GM18499 (cell line): ENCODE results near the gene TMEM139.
"Not testable (repeated sequence)": the region's sequence is repeated elsewhere in the genome, so short reads cannot be mapped to it uniquely, and the experiment has no call there.

Source experiments
- ATAC-seq: cut with Tn5 transposase; IDR thresholded peaks from one replicate; pipeline ENCODE4 v1.9.1; 2021; ENCODE audit warnings: moderate number of reproducible peaks; ENCODE audit not compliant: insufficient read depth, unreplicated experiment

TMEM139 gene

DNA sequence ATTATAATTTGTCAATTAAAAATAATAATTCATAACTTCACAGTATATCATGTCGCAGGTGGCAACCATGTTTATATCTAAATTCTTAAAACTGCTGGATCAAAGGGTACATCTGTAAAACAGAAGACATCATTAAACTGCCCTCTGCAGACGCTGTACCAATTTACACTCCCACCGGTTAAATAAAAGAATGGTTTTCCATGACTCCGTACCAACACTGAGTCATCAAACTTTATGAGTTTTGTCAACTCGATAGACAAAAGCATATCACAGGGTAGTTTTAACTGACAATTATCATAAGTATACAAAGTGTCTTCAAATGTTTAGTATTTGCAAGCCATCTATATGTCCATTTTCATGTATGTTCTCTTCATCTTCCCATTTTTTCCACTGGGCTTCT lies 27.3 kb upstream of the TMEM139 start:
- no peak for ATAC-seq

GRCh38 chr7:143258831-143259230 lies 25.9 kb upstream of the TMEM139 start:
- ATAC-seq = peak; percentile 38

- ATAC-seq = no peak
These were observed 25.0 kb upstream of the TMEM139 start for GRCh38 chr7:143259765-143260164.

- no peak for ATAC-seq
These were observed 22.9 kb upstream of the TMEM139 start for GRCh38 chr7:143261901-143262300.

GRCh38 chr7:143263266-143264195 lies 21.2 kb upstream of the TMEM139 start, which contains the start of gene GSTK1:
GSTK1 (plus strand) TSS chr7:143263441; CDS start chr7:143263514, 73 bp downstream.
- ATAC-seq = peak; percentile 86

- ATAC-seq = not testable (repeated sequence)
These were observed 20.6 kb upstream of the TMEM139 start for GRCh38 chr7:143264196-143264568.

- ATAC-seq = no peak
These were observed 19.6 kb upstream of the TMEM139 start for GRCh38 chr7:143265017-143265693.

- no peak for ATAC-seq
These were observed 15.5 kb upstream of the TMEM139 start for GRCh38 chr7:143269251-143269650.

DNA sequence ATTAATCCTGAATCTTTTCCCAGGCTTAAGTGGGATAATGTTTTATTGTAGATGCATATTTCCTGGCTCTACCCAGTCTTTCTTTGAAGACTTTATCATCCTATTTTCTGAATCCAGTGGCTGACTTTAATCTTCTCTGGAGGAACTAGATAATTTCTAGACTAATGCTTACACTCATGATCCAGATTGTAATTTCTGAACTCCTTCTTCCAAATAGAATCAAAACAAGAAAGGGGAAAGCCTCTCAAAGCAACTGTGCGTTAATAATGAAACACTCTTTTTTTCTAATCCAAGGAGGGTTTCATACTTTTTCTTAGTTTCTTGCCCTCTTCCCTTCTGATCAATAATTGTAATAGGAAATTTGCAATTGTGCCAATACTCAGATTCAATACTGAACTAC lies 13.5 kb upstream of the TMEM139 start:
- ATAC-seq = no peak

GRCh38 chr7:143272871-143273270 lies 11.9 kb upstream of the TMEM139 start:
- no peak for ATAC-seq

GRCh38 chr7:143279186-143280098 lies 5.3 kb upstream of the TMEM139 start:
- ATAC-seq = no peak

GRCh38 chr7:143280160-143280559 lies 4.6 kb upstream of the TMEM139 start:
- ATAC-seq = no peak

DNA sequence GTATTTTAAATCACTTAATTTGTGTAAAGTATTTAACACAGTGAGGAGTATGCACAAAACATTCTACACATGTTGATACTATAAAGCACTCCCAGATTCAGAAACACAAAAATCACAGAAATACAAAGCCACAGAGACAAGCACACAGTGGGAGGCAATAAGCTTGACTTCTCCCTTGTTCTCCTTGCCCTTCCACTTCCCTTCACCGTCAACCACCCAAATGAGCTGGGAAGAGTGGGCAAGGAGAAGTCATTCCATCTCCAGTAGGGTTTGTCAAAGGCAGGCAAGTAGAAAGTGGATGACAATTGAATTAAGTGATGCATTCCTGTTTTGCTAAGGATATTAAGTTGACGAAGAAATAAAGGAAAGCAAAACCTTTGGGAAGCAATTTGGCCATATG lies 4.2 kb upstream of the TMEM139 start:
- ATAC-seq = no peak

DNA sequence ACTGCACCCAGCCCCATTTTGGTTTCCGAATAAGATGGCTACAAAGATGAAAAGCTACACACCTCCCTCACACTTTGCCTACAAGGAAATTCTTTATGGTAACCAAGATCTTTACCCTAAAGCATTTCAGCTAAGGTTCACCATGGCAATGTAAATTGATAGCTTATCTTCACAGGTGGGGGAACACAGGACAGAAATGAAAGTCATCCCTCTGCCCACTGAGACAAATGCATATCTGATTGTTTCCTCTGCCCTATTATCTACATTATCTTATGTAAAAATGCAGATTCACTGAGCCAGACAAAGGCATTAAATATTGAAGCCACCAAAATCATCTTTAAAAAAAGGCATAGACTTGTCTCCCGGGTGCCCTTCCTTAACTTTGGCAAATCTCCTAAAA lies 3.2 kb upstream of the TMEM139 start:
- ATAC-seq = no peak

- no peak for ATAC-seq
These were observed 2.6 kb upstream of the TMEM139 start for GRCh38 chr7:143282124-143282523.

GRCh38 chr7:143283381-143283780 lies 1.4 kb upstream of the TMEM139 start:
- ATAC-seq = no peak

- ATAC-seq = no peak
These were observed 666 bp downstream of the TMEM139 start for GRCh38 chr7:143285470-143285778.

DNA sequence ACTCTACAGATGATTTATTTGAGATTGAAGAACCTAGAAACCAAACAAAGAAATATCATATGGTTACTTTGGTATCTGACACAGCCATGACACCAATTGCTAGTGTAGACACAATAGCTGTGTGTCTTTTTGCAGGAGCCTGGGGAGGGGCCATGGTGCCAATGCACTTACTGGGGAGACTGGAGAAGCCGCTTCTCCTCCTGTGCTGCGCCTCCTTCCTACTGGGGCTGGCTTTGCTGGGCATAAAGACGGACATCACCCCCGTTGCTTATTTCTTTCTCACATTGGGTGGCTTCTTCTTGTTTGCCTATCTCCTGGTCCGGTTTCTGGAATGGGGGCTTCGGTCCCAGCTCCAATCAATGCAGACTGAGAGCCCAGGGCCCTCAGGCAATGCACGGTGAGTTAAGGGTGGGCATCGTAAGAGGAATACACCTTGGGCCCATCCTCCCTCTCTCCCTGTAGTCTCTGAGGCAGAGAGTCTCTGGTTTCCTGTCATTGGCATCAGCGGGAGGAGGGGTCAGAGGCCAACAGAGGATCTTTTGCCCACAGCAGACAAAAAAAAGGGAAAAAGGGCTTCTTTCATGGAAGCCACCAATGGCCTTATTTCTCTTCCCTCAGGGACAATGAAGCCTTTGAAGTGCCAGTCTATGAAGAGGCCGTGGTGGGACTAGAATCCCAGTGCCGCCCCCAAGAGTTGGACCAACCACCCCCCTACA lies 1.2 kb downstream of the TMEM139 start:
- ATAC-seq = no peak

GRCh38 chr7:143286522-143286890 lies 1.7 kb downstream of the TMEM139 start:
- ATAC-seq = no peak

DNA sequence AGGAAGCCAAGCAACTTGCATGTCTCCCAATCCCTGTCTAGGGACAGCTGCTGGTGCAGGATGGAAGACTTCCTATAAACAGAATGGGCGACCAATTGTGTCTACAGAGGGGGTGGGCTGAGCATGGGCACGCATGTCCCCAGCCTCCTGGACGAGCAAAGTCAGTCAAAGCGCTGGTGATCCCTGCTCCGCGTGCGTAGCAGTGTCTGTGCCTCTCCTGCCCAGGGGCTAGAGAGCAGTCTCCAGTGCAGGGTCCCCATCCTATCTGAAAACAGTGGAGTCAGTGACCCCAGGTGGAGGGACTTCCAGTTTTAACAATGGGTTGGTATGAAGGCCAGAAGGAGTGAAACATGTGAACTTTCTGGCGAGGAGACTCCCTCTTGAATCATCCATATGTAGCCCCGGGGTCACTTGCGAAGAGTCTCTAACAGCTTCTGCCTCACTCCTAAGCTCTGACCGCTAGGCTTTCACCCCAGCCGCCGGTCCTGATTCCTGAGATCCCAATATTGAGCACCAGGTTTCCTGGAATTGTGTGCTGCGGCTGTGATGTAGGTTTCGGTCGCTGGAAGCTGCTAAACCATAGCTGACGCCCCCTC lies 2.7 kb downstream of the TMEM139 start:
- no peak for ATAC-seq
